Stimulated activated CD4-positive, alpha-beta T cell treated with anti-CD3 and anti-CD28 coated beads, Interleukin-2, amount 100 ng/mL, for 24 hours (primary cell): ENCODE measurements around the gene RNF166.

ENCODE experiments used
- DNase-seq, 2 donors: peaks; one replicate each; pipeline ENCODE4 v3.0.0-alpha.2; 2020

RNF166 gene

DNA sequence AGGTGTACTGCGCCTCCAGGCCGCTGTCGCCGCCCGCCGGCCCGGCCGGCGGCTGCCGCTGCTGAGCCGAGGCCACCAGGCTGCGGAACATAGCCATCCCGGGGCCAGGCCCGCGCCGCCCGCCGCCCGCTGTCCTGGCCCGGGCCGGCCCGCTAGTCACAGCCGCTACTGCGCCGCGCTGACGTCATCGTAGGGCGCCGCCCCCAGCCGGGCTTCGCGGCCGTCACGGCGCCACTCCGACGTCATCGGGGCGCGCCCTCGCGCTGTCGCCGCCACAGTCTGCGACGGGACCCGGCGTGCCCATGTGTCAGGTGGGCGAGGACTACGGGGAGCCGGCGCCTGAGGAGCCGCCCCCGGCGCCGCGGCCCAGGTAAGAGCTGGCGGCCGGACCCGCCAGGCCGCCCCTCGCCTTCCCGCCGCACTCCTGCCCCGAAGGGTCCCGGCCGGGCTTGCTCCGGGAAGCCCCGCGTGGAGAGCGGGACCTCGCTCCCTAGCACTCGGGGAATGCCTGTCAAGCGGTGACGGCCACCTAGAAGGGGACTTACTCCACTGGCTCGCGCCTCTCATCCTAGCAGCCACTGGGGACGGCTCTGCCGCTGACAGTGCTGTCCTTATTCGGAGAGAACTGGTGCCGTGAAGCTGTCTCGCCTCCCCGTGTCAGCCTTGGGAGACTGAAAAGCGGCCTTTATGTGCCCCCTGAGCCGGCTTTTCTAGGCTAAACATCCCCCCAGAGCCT, at the start of gene RNF166, which contains the start of gene CTU2:
TSS of gene RNF166 (minus strand) at position 180 of the 736 bp plus-strand sequence. CDS start at position 97, 83 bp downstream.
TSS of gene CTU2 (plus strand) at position 275 of the 736 bp plus-strand sequence. CDS start at position 303, 28 bp downstream.
- DNase-seq = peak; percentile 93 to 96

DNA sequence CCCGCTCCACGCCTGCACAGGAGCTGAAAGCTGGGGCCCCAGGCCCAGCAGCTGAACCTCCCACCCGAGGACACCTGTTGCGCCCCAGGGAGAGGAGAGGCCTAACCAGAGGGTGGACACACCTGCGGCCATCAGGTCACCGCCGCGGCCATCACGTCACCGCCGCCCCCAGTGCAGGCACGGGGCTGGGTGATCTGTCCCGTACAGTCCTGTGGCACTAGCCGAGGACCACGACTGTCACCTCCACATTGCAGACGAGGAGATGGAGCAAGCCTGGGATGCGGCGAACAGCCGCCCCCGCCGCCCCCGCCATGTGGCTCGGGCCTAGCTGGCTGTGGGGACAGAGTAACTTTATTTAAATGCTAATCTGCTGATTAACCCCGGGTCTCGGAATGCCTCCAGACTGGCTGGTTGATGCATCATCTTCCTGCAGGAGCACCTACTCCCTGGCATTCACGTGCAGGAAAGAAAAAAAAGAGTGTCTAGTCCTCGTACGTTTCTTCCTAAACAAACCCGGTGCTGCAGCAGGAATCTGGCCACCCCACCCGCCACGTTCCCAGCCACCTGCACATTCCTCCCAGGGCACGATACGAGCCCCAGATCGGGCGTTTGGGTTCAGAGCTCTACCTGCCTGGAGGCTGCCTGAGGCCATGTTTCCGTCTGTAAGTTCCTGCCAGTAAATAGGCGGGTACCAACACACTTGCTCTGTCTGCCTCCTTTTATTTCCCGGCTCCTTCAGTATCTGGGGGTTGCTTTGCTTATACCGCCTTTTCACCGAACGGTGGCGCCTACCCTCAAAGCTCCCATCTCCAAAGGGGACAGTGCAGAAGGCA, 48.9 kb upstream of the RNF166 start:
- DNase-seq = peak in 1 of 2 donors; percentile 32

DNA sequence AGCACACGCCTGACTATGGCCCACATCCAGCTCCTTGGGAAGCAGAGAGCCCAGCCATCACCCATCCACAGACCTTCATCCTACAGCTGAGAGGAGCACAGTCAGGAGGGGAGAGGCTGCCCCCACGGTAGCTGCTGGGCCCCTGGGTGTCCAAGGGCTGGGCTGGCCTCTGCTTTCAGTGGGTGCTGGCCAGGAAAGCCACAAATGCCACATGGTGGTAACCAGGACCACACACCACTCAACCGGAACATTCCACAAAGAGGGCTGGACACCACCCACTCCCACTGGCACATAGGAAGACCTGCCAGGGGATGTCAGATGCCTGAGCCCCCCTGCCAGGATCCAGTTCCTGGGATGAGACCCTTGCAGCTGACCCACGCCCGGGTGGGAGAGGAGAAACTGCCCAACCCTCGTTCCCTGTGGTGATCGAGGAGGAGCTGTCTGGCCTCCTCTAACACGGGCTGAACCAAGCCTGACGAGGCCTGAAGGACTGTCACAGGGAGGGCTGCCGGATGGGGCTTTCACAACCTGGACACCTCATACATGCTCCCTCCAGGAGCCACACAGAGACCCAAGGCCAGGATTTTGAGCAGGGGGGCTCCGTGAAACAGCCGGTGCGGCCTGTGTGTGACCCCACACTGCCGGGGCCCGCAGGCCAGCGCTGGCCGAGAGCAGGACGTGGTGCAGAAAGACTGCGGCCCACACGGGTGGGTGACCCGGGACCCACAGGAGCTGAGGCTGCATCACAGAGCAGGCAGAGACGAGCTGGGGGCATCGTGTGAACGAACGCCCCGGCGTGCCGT, 48.1 kb upstream of the RNF166 start:
- DNase-seq = no peak

DNA sequence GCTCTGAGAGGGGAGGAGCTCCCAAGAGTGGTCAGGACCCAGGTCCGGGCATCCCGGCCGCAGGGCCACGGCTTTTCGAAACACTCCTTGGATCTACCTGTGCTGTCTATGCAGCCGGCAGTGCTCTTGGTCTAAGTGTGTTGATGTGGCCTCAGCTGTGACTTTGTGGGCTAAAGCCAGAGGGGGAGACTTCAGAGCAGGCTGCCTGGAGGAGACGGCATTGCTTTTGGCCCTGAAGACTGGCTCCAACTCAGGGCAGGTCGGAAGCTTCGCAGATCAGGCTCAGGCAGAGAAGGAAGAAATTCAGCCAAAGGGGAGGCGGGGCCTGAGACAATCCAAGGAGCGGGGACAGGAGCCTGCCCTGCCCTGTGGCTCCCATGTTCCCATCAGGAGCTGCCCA, 47.4 kb upstream of the RNF166 start:
- no peak for DNase-seq

- no peak for DNase-seq
Observed at GRCh38 chr16:88753191-88753590, 47.0 kb upstream of the RNF166 start.

GRCh38 chr16:88752386-88753002, 46.3 kb upstream of the RNF166 start:
- DNase-seq = no peak

GRCh38 chr16:88750854-88751253, 44.6 kb upstream of the RNF166 start:
- DNase-seq = no peak

- DNase-seq = no peak
Observed at GRCh38 chr16:88749358-88749757, 43.1 kb upstream of the RNF166 start.

DNA sequence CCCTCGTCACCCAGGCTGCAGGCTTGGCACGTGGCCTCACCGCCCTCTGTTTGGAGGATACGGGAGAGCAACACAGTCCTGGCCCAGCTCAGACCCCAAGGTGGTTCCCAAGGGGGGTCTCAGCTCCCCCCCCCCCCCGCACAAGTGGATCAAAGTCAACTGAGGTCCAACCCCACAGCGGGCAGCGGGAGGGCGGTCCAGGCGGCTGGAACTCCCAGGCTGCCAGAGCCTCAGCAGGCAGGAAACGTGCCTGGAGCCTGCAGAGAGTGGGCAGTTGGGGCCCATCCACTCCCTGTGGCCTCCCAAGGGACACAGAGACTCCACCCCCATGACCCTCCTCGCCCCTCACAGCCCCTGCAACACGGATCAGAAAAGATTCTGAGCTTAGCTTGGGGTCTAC, 42.2 kb upstream of the RNF166 start:
- no peak for DNase-seq

- DNase-seq = peak; percentile 43 to 45
Observed at GRCh38 chr16:88747588-88748301, 41.5 kb upstream of the RNF166 start.

GRCh38 chr16:88746506-88746905, 40.3 kb upstream of the RNF166 start:
- DNase-seq = no peak

DNA sequence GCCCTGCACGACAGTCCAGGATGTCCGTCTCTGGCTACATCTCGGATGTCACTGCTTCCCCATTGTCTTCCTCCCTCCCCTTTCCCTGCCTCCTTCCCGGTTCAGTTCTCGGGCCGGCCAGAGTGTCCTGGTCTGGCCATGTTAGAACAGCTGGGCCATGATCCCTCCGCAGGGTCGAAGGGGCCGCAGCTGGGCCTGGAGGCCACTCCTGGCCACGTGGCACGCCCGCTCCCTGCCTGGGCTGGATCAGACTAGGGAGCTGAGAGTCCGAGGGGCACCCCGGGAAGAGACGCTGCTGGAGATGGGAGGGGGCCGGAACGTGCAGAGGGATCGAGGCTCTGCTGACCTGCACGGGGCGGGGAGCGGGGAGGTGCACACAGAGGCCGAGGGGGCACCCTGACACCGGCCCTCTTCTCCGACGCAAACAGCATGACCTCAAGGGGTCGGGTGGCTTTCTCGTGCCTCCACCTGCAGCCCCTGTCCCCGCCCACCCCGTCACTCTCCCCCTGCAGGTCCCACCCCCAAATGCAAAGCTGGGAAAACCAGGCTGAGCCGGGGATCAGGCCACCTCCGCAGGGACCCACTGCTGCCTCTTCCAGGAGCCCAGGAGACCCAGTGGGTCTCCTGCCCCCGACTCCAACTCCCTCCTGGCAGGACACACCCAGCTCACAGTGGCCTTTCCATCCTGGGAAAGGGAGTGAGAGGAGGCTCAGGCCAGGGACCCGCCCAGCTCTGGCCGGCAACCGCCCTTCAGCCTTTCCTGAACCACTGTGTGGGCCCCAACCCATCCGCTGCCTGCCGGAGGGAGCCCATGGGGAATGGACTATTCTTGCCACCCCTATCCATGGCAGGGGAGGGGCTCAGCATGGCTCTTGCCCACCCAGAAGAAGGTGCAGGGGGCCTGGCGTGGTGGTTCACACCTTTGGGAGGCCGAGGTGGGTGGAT, 38.6 kb upstream of the RNF166 start:
- DNase-seq = no peak

DNA sequence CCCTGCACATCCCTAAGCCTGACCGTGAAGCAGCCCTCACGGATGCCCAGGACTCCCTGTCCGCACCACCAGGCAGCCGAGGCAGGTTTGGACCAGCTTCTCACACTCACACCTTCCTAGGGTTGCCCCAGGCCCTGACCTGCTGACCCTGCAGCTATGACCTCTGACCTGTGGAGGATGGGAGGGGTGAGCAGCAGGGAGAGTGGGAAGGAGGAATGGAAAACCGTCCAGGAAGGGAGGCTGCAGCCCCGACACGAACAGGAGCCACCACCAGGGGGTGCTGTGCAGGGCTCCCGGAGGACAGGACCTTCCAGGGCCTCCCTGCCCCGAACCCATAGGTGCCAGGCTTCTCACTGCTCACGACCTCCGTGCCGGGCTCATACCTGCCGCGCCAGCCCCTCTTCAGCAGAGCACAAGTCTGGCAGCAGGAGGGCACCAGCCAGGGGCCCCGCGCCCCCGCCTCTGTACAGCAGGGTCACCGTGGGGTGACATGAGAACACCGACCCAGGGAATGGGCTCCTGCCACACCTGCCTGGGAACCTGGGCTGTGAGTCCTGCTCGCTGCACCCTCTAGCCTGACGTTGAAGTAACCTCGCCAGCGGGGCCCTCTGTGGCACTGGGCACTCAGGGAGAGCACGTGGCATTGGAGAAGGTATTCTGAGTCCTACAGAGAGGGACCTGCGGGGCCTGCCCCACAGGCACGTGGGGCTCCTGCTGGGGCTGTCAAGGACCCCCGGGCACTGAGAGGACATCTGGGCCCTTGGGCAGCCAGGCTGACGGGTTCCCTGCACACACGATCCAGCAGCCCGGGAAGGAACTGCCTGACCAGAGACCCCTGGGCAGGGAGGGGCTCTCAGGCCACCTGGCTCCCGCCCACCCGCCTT, 37.7 kb upstream of the RNF166 start:
- peak; percentile 84 to 85 for DNase-seq

GRCh38 chr16:88742896-88743605, 36.8 kb upstream of the RNF166 start:
- DNase-seq = no peak

- DNase-seq = no peak
Observed at GRCh38 chr16:88741368-88741767, 35.2 kb upstream of the RNF166 start.

- DNase-seq = no peak
Observed at GRCh38 chr16:88740727-88741055, 34.5 kb upstream of the RNF166 start.

GRCh38 chr16:88739977-88740726, 33.9 kb upstream of the RNF166 start:
- no peak for DNase-seq
